Endothelial cell of umbilical vein (primary cell): ENCODE data around the gene MINK1. TPM values are rescaled to one million over a fixed set of nuclear protein-coding genes. Genes with fewer than 3 reads are reported as not detected.
A peak's percentile ranks its signal among the peaks of the same experiment; 100 is the strongest.

ENCODE experiments used
- BruUV-seq: library from RNA; stranded (reverse); fragments of 400-500 nt; replicated peaks from 2 replicates; lab custom pipeline; 2021; lab: Mats Ljungman, UMichigan
- CTCF ChIA-PET: fragments of 300-600, 350-600 bp; sonication (Branson Sonifier 250); formaldehyde crosslinking; loops from one replicate; lab custom pipeline; 2021; ENCODE audit warnings: antibody characterized with exemption, inconsistent platforms; lab: Charles Lee
- POLR2A ChIA-PET: fragments of 300-600, 350-600 bp; sonication (Branson Sonifier 250); formaldehyde crosslinking; loops from one replicate; lab custom pipeline; 2021; ENCODE audit warnings: antibody characterized with exemption, inconsistent platforms; lab: Charles Lee
- DNase-seq: peaks from one replicate; pipeline ENCODE4 v3.0.0-alpha.2; 2011; ENCODE audit warnings: low read depth, low spot score
- FAIRE-seq: peaks from 2 replicates; lab custom pipeline; 2011; peaks lifted over from hg19 to GRCh38; lab: Jason Lieb, UNC
- H2AFZ ChIP-seq: 2 replicates; pipeline ENCODE4 v1.6.0; 2012; ENCODE audit warnings: low read depth, low read length, control low read depth, inconsistent platforms
- H3K27ac ChIP-seq: 2 replicates; pipeline ENCODE4 v1.5.1; 2011; ENCODE audit warnings: low read depth, mild to moderate bottlenecking, control low read depth, low read length, moderate library complexity; ENCODE audit not compliant: insufficient read depth
- H3K27me3 ChIP-seq, 2 experiments: 2 replicates each; pipeline versions ENCODE4 v1.6.0 to v1.6.1; 2011; ENCODE audit warnings: low read length in 2 of 2, mixed read lengths in 1 of 2; ENCODE audit not compliant: control insufficient read depth in 2 of 2, insufficient read depth in 2 of 2
- H3K36me3 ChIP-seq, 2 experiments: 2 replicates in 1 of 2; 3 replicates in 1 of 2; pipeline ENCODE4 v1.5.1; 2011; ENCODE audit warnings: low read length in 2 of 2, mild to moderate bottlenecking in 1 of 2, moderate library complexity in 1 of 2; ENCODE audit not compliant: control insufficient read depth in 2 of 2, insufficient read depth in 2 of 2; ENCODE audit errors: extremely low read depth in 1 of 2
- H3K4me1 ChIP-seq: 3 replicates; pipeline ENCODE4 v1.5.1; 2011; ENCODE audit warnings: mild to moderate bottlenecking, low read length; ENCODE audit not compliant: control insufficient read depth, insufficient read depth; ENCODE audit errors: extremely low read depth
- H3K4me2 ChIP-seq: 2 replicates; pipeline ENCODE4 v1.6.1; 2011; ENCODE audit warnings: low read length, control low read depth, mixed read lengths; ENCODE audit not compliant: insufficient read depth
- H3K4me3 ChIP-seq, 3 experiments: fragments of 200-600 bp in 1 of 3; sonication (generic), shearing (Covaris generic) in 1 of 3; replicated peaks in 1 of 3; 2 replicates each; pipeline ENCODE4 v1.5.1; 2011 to 2016; ENCODE audit warnings: control low read depth in 3 of 3, low read length in 3 of 3, mild to moderate bottlenecking in 2 of 3, inconsistent platforms in 1 of 3, low read depth in 1 of 3, moderate library complexity in 1 of 3; ENCODE audit not compliant: insufficient read depth in 1 of 3
- H3K79me2 ChIP-seq: 2 replicates; pipeline ENCODE4 v1.6.0; 2012; ENCODE audit warnings: low read length, inconsistent platforms; ENCODE audit not compliant: control insufficient read depth, insufficient read depth
- H3K9ac ChIP-seq: replicated peaks from 2 replicates; pipeline ENCODE3; 2011; ENCODE audit warnings: low read length, control low read depth; ENCODE audit not compliant: insufficient read depth; ENCODE audit errors: extremely low read depth
- H3K9me1 ChIP-seq: replicated peaks from 3 replicates; pipeline ENCODE4 v1.6.0; 2011; ENCODE audit warnings: mild to moderate bottlenecking, low read length; ENCODE audit not compliant: control insufficient read depth, insufficient read depth; ENCODE audit errors: extremely low read depth
- H3K9me3 ChIP-seq: replicated peaks from 2 replicates; pipeline ENCODE4 v1.5.1; 2012; ENCODE audit warnings: low read length, inconsistent platforms; ENCODE audit not compliant: control insufficient read depth, insufficient read depth
- H4K20me1 ChIP-seq: replicated peaks from 2 replicates; pipeline ENCODE3; 2011; ENCODE audit warnings: mild to moderate bottlenecking, low read length; ENCODE audit not compliant: control insufficient read depth, insufficient read depth; ENCODE audit errors: extremely low read depth
- EZH2 ChIP-seq: IDR thresholded peaks from 2 replicates; pipeline ENCODE4 v1.6.1; 2012; ENCODE audit warnings: borderline replicate concordance, low read depth, mild to moderate bottlenecking, moderate library complexity, low read length, inconsistent platforms; ENCODE audit not compliant: severe bottlenecking
- FOS ChIP-seq: IDR thresholded peaks from 2 replicates; pipeline ENCODE4 v1.6.1; 2011; ENCODE audit warnings: mild to moderate bottlenecking, low read length, moderate library complexity, borderline replicate concordance; ENCODE audit not compliant: insufficient read depth
- GATA2 ChIP-seq: IDR thresholded peaks from 2 replicates; pipeline ENCODE4 v1.7.0; 2011; ENCODE audit warnings: low read depth, mild to moderate bottlenecking, moderate library complexity, mixed read lengths, low read length; ENCODE audit not compliant: insufficient read length, insufficient read depth
- JUN ChIP-seq: IDR thresholded peaks from 2 replicates; pipeline ENCODE4 v1.6.1; 2011; ENCODE audit warnings: borderline replicate concordance, low read depth; ENCODE audit not compliant: insufficient read length, insufficient read depth
- MYC ChIP-seq: IDR thresholded peaks from one replicate; pipeline ENCODE4 v1.6.1; 2011; ENCODE audit warnings: mild to moderate bottlenecking, low read depth, low read length
- POLR2A ChIP-seq: IDR thresholded peaks from 2 replicates; pipeline ENCODE4 v1.6.1; 2012; ENCODE audit warnings: low read depth, mild to moderate bottlenecking, control low read depth, low read length
- POLR2AphosphoS5 ChIP-seq: IDR thresholded peaks from 2 replicates; pipeline ENCODE4 v1.6.1; 2012; ENCODE audit warnings: low read depth, mild to moderate bottlenecking, control low read depth, low read length, moderate library complexity; ENCODE audit not compliant: insufficient read depth
- dilution Hi-C: fragments of 300-500 bp; cut with MboI; formaldehyde crosslinking; loops from one replicate; pipeline ENCODE4 v1.15.0; 2019; ENCODE audit warnings: low sequenced_read_pairs; ENCODE audit not compliant: extremely low pct_ligation_motif_present
- intact Hi-C: fragments of 100-400 bp; cut with micrococcal nuclease; formaldehyde crosslinking; loops from one replicate; pipeline ENCODE4 v1.10.0; 2022
- polyA plus RNA-seq, 4 experiments: library from polyadenylated mRNA; depleted of rRNA in 3 of 4; stranded (reverse) in 3 of 4; unstranded in 1 of 4; fragments of >200 nt; gene quantifications; 2 replicates each; pipeline versions ENCODE4 v1.2.1 to v1.2.3, GENCODE V29; 2011 to 2012; ENCODE audit warnings: missing spikeins in 1 of 4
- total RNA-seq: library from RNA; stranded (reverse); gene quantifications from 2 replicates; pipeline ENCODE4 v1.2.3, GENCODE V29; 2021
- TF ChIP-seq, protein P1 (sequence below): IDR thresholded peaks from 2 replicates; pipeline ENCODE4 v1.6.1; 2011; ENCODE audit not compliant: insufficient read depth, insufficient read length
- TF ChIP-seq, protein P2 (sequence below), 2 donors: IDR thresholded peaks; 1 replicate in 1 of 2; 2 replicates in 1 of 2; pipeline ENCODE4 v1.5.1; 2011; ENCODE audit warnings: low read length in 2 of 2, mild to moderate bottlenecking in 2 of 2, moderate library complexity in 2 of 2, control low read depth in 1 of 2, inconsistent platforms in 1 of 2, low read depth in 1 of 2; ENCODE audit not compliant: insufficient read depth in 1 of 2; ENCODE audit errors: extremely low read depth in 1 of 2

The MINK1 gene
- total and polyA plus RNA-seq, 2 donors (not counting 3 experiments of a cell fraction or from before 2014, with no cell fraction given) = 53.6 to 89.4 TPM

DNA sequence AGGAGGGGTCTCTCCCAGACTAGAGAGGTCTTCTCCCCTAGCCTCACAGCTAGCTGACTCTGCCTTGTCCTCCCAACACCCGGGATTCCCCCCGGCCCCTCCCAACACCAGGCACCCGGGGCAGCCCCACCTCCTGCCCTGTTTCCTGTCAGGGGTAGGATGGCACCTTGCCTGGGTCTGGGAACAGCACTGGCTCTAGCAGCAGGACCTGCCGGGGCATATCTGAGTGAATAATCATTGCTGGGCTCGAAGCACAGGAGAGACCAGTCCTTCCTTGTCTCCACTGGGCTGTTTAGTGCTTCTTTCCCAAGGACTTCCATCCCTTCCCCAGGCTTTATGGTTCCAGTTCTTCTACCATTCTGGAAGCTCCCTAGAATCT is 25.7 kb downstream of the MINK1 start:
- H3K79me2 ChIP-seq = peaks cover 34% of the 10 kb centered on the region
- no TSS peak for BruUV-seq
- POLR2A ChIA-PET = interaction anchor here (0.6 to 1.6 kb wide), 3 partner anchors 63 to 256 kb away, joined by 5 to 7 read pairs (median 5); partner anchors contain the start of gene PSMB6

More for the DNA sequence above, 25.7 kb downstream of the MINK1 start:
- no peak for FAIRE-seq
- Histone ChIP-seq H3K4me3 (peak overlapping the region in 1 of 3 experiments; percentile 48), H3K4me1 (peaks cover 47% of the 10 kb centered on the region), H3K9me3 (no peaks in the 10 kb centered on the region), H2AFZ (peak overlapping the region; percentile 7), H4K20me1 (no peaks in the 10 kb centered on the region), H3K27me3 (no peaks in the 10 kb centered on the region), H3K27ac (peak overlapping the region; percentile 79), H3K4me2 (peak overlapping the region; percentile 83), H3K9me1 (no peaks in the 10 kb centered on the region), H3K36me3 (peaks cover 0 to 2% of the 10 kb centered on the region in 2 experiments), H3K9ac (peak overlapping the region; percentile 28)
- dilution Hi-C loops = no loop called here
- CTCF ChIA-PET = interaction anchor here (1.1 to 2.4 kb wide), 9 partner anchors 9 to 292 kb away, joined by 4 to 14 read pairs (median 7); partner anchors contain the start of genes ARRB2, GLTPD2, MINK1 and PLD2
- peak; percentile 69 for DNase-seq
- intact Hi-C loops = loop anchor here (1.0 to 2.0 kb wide), 2 partner anchors 25 to 62 kb away; partner anchors contain the start of gene PSMB6
- TF ChIP-seq JUN (no peak), GATA2 (no peak), POLR2A (peak; percentile 40), FOS (no peak), POLR2AphosphoS5 (peak; percentile 53), MYC (no peak), EZH2 (no peak)
- TF ChIP-seq, protein P1, sequence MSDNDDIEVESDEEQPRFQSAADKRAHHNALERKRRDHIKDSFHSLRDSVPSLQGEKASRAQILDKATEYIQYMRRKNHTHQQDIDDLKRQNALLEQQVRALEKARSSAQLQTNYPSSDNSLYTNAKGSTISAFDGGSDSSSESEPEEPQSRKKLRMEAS = no peak
- TF ChIP-seq, protein P2, sequence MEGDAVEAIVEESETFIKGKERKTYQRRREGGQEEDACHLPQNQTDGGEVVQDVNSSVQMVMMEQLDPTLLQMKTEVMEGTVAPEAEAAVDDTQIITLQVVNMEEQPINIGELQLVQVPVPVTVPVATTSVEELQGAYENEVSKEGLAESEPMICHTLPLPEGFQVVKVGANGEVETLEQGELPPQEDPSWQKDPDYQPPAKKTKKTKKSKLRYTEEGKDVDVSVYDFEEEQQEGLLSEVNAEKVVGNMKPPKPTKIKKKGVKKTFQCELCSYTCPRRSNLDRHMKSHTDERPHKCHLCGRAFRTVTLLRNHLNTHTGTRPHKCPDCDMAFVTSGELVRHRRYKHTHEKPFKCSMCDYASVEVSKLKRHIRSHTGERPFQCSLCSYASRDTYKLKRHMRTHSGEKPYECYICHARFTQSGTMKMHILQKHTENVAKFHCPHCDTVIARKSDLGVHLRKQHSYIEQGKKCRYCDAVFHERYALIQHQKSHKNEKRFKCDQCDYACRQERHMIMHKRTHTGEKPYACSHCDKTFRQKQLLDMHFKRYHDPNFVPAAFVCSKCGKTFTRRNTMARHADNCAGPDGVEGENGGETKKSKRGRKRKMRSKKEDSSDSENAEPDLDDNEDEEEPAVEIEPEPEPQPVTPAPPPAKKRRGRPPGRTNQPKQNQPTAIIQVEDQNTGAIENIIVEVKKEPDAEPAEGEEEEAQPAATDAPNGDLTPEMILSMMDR (IDR thresholded peaks at IDR 0.05; ENCODE audit: extremely low read depth in 1 of 2, insufficient read depth in 1 of 2, low read depth in 1 of 2, low read length in 2 of 2) = no peak
